Brain microvascular endothelial cell (primary cell): ENCODE results near the gene GATA3.
A peak's percentile ranks its signal among the peaks of the same experiment; 100 is the strongest.

ENCODE experiments used
- DNase-seq: peaks from one replicate; pipeline ENCODE4 v3.0.0-alpha.2; 2020
- H3K27ac ChIP-seq: fragments of 250-450 bp; sonication (Bioruptor Pico); 2 replicates; pipeline ENCODE4 v1.5.1; 2020; ENCODE audit warnings: mild to moderate bottlenecking, moderate library complexity
- H3K27me3 ChIP-seq: fragments of 250-450 bp; sonication (Bioruptor Pico); replicated peaks from 2 replicates; pipeline ENCODE4 v1.5.1; 2020; ENCODE audit warnings: mild to moderate bottlenecking
- H3K36me3 ChIP-seq: fragments of 250-450 bp; sonication (Bioruptor Pico); replicated peaks from 2 replicates; pipeline ENCODE4 v1.5.1; 2020; ENCODE audit warnings: mild to moderate bottlenecking
- H3K4me3 ChIP-seq: 2 replicates; pipeline ENCODE4 v1.5.1; 2011; ENCODE audit warnings: low read depth, mild to moderate bottlenecking, control low read depth, low read length, moderate library complexity
- CTCF ChIP-seq: IDR thresholded peaks from 2 replicates; pipeline ENCODE4 v1.5.1; 2011; ENCODE audit warnings: low read depth, mild to moderate bottlenecking, moderate library complexity, low read length, control low read depth, inconsistent platforms; ENCODE audit errors: missing control alignments
- in situ Hi-C: cut with HindIII; loops from 2 replicates; pipeline ENCODE4 v1.10.0; 2017; ENCODE audit warnings: low sequenced_read_pairs, low pct_ligation_motif_present

Gene GATA3

DNA sequence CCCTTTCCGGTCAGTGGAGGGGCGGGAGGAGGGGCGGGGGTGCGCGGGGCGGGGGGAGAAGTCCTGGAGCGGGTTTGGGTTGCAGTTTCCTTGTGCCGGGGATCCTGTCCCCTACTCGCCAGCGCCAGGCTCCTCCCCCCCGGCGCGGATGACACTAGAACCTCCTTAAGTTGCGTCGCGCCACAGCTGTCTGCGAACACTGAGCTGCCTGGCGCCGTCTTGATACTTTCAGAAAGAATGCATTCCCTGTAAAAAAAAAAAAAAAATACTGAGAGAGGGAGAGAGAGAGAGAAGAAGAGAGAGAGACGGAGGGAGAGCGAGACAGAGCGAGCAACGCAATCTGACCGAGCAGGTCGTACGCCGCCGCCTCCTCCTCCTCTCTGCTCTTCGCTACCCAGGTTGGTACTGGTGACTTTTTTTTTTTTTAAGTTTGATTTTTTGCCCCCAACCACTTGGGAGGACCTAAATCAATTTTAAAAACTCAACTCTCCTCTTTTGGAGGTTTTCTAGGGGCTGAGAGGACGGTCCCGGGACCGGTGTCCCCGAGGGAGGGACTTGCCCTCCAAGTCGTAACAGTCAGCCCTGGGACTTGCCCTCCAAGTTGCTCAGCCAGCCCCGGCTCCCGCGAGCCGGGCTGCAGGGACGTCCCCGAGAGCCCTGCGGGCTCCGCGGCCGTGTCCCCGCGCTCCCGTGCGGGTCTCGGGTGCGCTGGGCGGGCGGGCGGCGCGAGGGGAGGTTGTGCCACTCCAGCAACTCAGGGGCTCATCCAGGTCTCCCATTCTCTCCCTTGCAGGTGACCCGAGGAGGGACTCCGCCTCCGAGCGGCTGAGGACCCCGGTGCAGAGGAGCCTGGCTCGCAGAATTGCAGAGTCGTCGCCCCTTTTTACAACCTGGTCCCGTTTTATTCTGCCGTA, at the start of gene GATA3:
Gene GATA3, plus strand, starts transcription at position 195 of the 914 bp plus-strand sequence. CDS start 968 bp downstream, outside the sequence.
- no peak within 1 kb of the TSS for H3K27ac ChIP-seq
- DNase-seq, result no peak
- H3K4me3 ChIP-seq, result peak within 1 kb of the TSS; percentile 29
- H3K27me3 ChIP-seq, result peaks cover 90% of the 10 kb centered on the region
- in situ Hi-C loops, result no loop called here
- no peak for TF ChIP-seq CTCF
- no peaks in the 10 kb centered on the region for H3K36me3 ChIP-seq

GRCh38 chr10:8006274-8006999, 48.1 kb upstream of the GATA3 start:
- no peak overlapping the region for H3K27ac ChIP-seq
- in situ Hi-C loops, result no loop called here
- DNase-seq, result no peak
- H3K4me3 ChIP-seq, result no peak overlapping the region
- H3K27me3 ChIP-seq, result no peaks in the 10 kb centered on the region
- no peak for TF ChIP-seq CTCF
- no peaks in the 10 kb centered on the region for H3K36me3 ChIP-seq

GRCh38 chr10:8009031-8009430, 45.5 kb upstream of the GATA3 start:
- no peak for TF ChIP-seq CTCF
- H3K27ac ChIP-seq, result no peak overlapping the region
- H3K27me3 ChIP-seq, result no peaks in the 10 kb centered on the region
- DNase-seq, result no peak
- H3K4me3 ChIP-seq, result no peak overlapping the region
- H3K36me3 ChIP-seq, result no peaks in the 10 kb centered on the region
- in situ Hi-C loops, result no loop called here

DNA sequence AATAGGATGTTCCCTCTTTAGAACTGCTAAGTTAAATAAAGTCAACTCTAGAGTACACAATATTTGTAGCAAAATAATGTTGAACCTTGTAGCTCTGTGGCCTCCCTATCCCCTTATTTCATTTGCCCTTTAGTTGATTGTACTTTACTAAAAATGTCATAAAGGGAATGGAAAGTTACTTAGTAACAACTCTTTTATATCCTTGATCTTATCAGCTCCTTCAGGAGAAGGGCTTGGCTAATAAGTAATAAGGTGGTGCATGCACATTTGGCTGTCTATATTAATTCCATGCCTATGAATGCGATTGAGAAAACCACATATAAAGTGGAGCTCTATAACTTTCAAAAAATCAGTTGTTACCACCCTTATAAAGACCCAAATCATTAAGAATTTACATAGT, 41.5 kb upstream of the GATA3 start:
- DNase-seq, result no peak
- Histone ChIP-seq H3K27me3 (no peaks in the 10 kb centered on the region), H3K4me3 (no peak overlapping the region), H3K36me3 (no peaks in the 10 kb centered on the region), H3K27ac (no peak overlapping the region)
- in situ Hi-C loops, result no loop called here
- no peak for TF ChIP-seq CTCF

GRCh38 chr10:8013619-8014018, 40.9 kb upstream of the GATA3 start:
- no peak for TF ChIP-seq CTCF
- H3K27me3 ChIP-seq, result no peaks in the 10 kb centered on the region
- no peaks in the 10 kb centered on the region for H3K36me3 ChIP-seq
- H3K4me3 ChIP-seq, result no peak overlapping the region
- no peak for DNase-seq
- in situ Hi-C loops, result no loop called here
- no peak overlapping the region for H3K27ac ChIP-seq
